HEK293 (cell line): Measurements from ENCODE around the gene CKS1B.

Source experiments
- CTCF ChIA-PET: fragments of 350-600 bp; formaldehyde crosslinking; extraction: SDS; loops from one replicate; lab custom pipeline; 2021; ENCODE audit warnings: antibody characterized with exemption; lab: Yijun Ruan, JAX
- POLR2A ChIA-PET: fragments of 300-600 bp; formaldehyde crosslinking; extraction: SDS; loops from one replicate; lab custom pipeline; 2020; ENCODE audit warnings: antibody characterized with exemption, inconsistent platforms; lab: Yijun Ruan, JAX
- H3K27ac ChIP-seq: fragments of 200-500 bp; sonication (Bioruptor generic); 2 replicates; pipeline ENCODE4 v1.5.1; 2014; ENCODE audit warnings: low read depth, low read length, control low read depth, inconsistent platforms; ENCODE audit errors: extremely low read depth
- H3K36me3 ChIP-seq, 2 experiments: fragments of 200-500 bp in 1 of 2; sonication (Bioruptor generic) in 1 of 2; 1 replicate in 1 of 2; 2 replicates in 1 of 2; pipeline ENCODE4 v1.5.1; 2014 to 2017; ENCODE audit warnings: inconsistent platforms in 2 of 2, low read length in 2 of 2; ENCODE audit not compliant: control insufficient read depth in 2 of 2, insufficient read depth in 1 of 2
- H3K4me1 ChIP-seq: fragments of 200-500 bp; sonication (Bioruptor generic); 2 replicates; pipeline ENCODE4 v1.5.1; 2014; ENCODE audit warnings: mild to moderate bottlenecking, low read length, inconsistent platforms; ENCODE audit not compliant: control insufficient read depth, insufficient read depth
- H3K4me3 ChIP-seq: 2 replicates; pipeline ENCODE4 v1.5.1; 2011; ENCODE audit warnings: low read depth, mild to moderate bottlenecking, control low read depth, low read length, moderate library complexity
- H3K9me3 ChIP-seq: fragments of 200-500 bp; sonication (Bioruptor generic); 2 replicates; pipeline ENCODE4 v1.5.1; 2014; ENCODE audit warnings: low read depth, low read length, inconsistent platforms; ENCODE audit not compliant: control insufficient read depth, insufficient read depth
- GLIS1 ChIP-seq: fragments of 450-650 bp; formaldehyde crosslinking; IDR thresholded peaks from 2 replicates; pipeline ENCODE4 v1.5.1; 2016; ENCODE audit warnings: missing biosample characterization, missing genetic modification characterization
- IKZF3 ChIP-seq: fragments of 450-650 bp; IDR thresholded peaks from 2 replicates; pipeline ENCODE4 v1.5.0; 2018; ENCODE audit warnings: missing biosample characterization, mild to moderate bottlenecking, missing genetic modification characterization, moderate library complexity
- TSHZ1 ChIP-seq: fragments of 450-650 bp; formaldehyde crosslinking; IDR thresholded peaks from 2 replicates; pipeline ENCODE4 v1.5.1; 2016; ENCODE audit warnings: missing biosample characterization, missing genetic modification characterization, borderline replicate concordance
- ZIC2 ChIP-seq: fragments of 450-650 bp; formaldehyde crosslinking; IDR thresholded peaks from 2 replicates; pipeline ENCODE4 v1.5.1; 2016; ENCODE audit warnings: missing biosample characterization, missing genetic modification characterization
- ZNF10 ChIP-seq: fragments of 450-650 bp; formaldehyde crosslinking; IDR thresholded peaks from 2 replicates; pipeline ENCODE4 v1.5.1; 2017; ENCODE audit warnings: missing biosample characterization, missing genetic modification characterization
- ZNF140 ChIP-seq: fragments of 450-650 bp; formaldehyde crosslinking; IDR thresholded peaks from 2 replicates; pipeline ENCODE4 v1.5.1; 2016; ENCODE audit warnings: missing biosample characterization, missing genetic modification characterization
- ZNF248 ChIP-seq: fragments of 450-650 bp; formaldehyde crosslinking; IDR thresholded peaks from 2 replicates; pipeline ENCODE4 v1.5.1; 2017; ENCODE audit warnings: missing biosample characterization, missing genetic modification characterization
- ZNF266 ChIP-seq: fragments of 450-650 bp; formaldehyde crosslinking; IDR thresholded peaks from 2 replicates; pipeline ENCODE4 v1.5.1; 2016; ENCODE audit warnings: missing biosample characterization, missing genetic modification characterization, low read depth
- ZNF311 ChIP-seq: fragments of 450-650 bp; formaldehyde crosslinking; IDR thresholded peaks from 2 replicates; pipeline ENCODE4 v1.5.1; 2017; ENCODE audit warnings: missing biosample characterization, missing genetic modification characterization, borderline replicate concordance
- ZNF341 ChIP-seq: fragments of 450-650 bp; formaldehyde crosslinking; IDR thresholded peaks from 2 replicates; pipeline ENCODE4; 2016; ENCODE audit warnings: low read depth, missing biosample characterization, missing genetic modification characterization
- ZNF404 ChIP-seq: fragments of 450-650 bp; formaldehyde crosslinking; IDR thresholded peaks from 2 replicates; pipeline ENCODE4 v1.5.1; 2017; ENCODE audit warnings: missing biosample characterization, missing genetic modification characterization
- ZNF488 ChIP-seq: fragments of 450-650 bp; formaldehyde crosslinking; IDR thresholded peaks from 2 replicates; pipeline ENCODE4 v1.5.1; 2016; ENCODE audit warnings: missing biosample characterization, missing genetic modification characterization
- ZNF548 ChIP-seq: fragments of 450-650 bp; formaldehyde crosslinking; IDR thresholded peaks from 2 replicates; pipeline ENCODE4 v1.5.1; 2016; ENCODE audit warnings: missing biosample characterization, missing genetic modification characterization
- ZNF664 ChIP-seq: fragments of 450-650 bp; formaldehyde crosslinking; IDR thresholded peaks from 2 replicates; pipeline ENCODE4 v1.5.1; 2016; ENCODE audit warnings: missing biosample characterization, missing genetic modification characterization
- TF ChIP-seq, protein P1 (sequence below): fragments of 450-650 bp; formaldehyde crosslinking; IDR thresholded peaks from 2 replicates; pipeline ENCODE4 v1.5.1; 2016; ENCODE audit warnings: missing biosample characterization, missing genetic modification characterization
- TF ChIP-seq, protein P2 (sequence below): fragments of 450-650 bp; formaldehyde crosslinking; IDR thresholded peaks from 2 replicates; pipeline ENCODE4 v1.5.1; 2017; ENCODE audit warnings: missing biosample characterization, missing genetic modification characterization
- TF ChIP-seq, protein P3 (sequence below): fragments of 450-650 bp; formaldehyde crosslinking; IDR thresholded peaks from 2 replicates; pipeline ENCODE4 v1.5.1; 2016; ENCODE audit warnings: missing biosample characterization, missing genetic modification characterization
- TF ChIP-seq, protein P4 (sequence below): fragments of 450-650 bp; formaldehyde crosslinking; IDR thresholded peaks from 2 replicates; pipeline ENCODE4 v1.5.1; 2016; ENCODE audit warnings: missing biosample characterization, missing genetic modification characterization

The CKS1B gene

GRCh38 chr1:154945962-154946850 is 28.3 kb upstream of the CKS1B start:
- H3K9me3 ChIP-seq, result no peaks in the 10 kb centered on the region
- H3K4me3 ChIP-seq, result no peak overlapping the region
- no peaks in the 10 kb centered on the region for H3K4me1 ChIP-seq
- ChIA-PET POLR2A (interaction anchor here (1.3 kb wide), 1 partner anchor 9 kb away, joined by 3 read pairs; the partner anchor contains the start of gene PMVK), CTCF (interaction anchor here (0.6 to 1.5 kb wide), 6 partner anchors 36 to 120 kb away, joined by 3 to 4 read pairs (median 3); no protein-coding TSS in a partner anchor)
- no peak overlapping the region for H3K27ac ChIP-seq
- peaks cover 0 to 27% of the 10 kb centered on the region in 2 experiments; a peak in 1 of 3 replicates for H3K36me3 ChIP-seq
- TF ChIP-seq ZNF548 (tag by site-specific recombination), result no peak
- TF ChIP-seq, protein P1, sequence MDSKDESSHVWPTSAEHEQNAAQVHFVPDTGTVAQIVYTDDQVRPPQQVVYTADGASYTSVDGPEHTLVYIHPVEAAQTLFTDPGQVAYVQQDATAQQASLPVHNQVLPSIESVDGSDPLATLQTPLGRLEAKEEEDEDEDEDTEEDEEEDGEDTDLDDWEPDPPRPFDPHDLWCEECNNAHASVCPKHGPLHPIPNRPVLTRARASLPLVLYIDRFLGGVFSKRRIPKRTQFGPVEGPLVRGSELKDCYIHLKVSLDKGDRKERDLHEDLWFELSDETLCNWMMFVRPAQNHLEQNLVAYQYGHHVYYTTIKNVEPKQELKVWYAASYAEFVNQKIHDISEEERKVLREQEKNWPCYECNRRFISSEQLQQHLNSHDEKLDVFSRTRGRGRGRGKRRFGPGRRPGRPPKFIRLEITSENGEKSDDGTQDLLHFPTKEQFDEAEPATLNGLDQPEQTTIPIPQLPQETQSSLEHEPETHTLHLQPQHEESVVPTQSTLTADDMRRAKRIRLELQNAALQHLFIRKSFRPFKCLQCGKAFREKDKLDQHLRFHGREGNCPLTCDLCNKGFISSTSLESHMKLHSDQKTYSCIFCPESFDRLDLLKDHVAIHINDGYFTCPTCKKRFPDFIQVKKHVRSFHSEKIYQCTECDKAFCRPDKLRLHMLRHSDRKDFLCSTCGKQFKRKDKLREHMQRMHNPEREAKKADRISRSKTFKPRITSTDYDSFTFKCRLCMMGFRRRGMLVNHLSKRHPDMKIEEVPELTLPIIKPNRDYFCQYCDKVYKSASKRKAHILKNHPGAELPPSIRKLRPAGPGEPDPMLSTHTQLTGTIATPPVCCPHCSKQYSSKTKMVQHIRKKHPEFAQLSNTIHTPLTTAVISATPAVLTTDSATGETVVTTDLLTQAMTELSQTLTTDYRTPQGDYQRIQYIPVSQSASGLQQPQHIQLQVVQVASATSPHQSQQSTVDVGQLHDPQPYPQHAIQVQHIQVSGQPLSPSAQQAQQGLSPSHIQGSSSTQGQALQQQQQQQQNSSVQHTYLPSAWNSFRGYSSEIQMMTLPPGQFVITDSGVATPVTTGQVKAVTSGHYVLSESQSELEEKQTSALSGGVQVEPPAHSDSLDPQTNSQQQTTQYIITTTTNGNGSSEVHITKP (tag by site-specific recombination), result peak; percentile 73
- no peak for TF ChIP-seq IKZF3 (tag by site-specific recombination)
- TF ChIP-seq, protein P2, sequence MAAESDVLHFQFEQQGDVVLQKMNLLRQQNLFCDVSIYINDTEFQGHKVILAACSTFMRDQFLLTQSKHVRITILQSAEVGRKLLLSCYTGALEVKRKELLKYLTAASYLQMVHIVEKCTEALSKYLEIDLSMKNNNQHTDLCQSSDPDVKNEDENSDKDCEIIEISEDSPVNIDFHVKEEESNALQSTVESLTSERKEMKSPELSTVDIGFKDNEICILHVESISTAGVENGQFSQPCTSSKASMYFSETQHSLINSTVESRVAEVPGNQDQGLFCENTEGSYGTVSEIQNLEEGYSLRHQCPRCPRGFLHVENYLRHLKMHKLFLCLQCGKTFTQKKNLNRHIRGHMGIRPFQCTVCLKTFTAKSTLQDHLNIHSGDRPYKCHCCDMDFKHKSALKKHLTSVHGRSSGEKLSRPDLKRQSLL (tag by site-specific recombination), result no peak
- TF ChIP-seq ZIC2 (tag by site-specific recombination), result peak; percentile 98
- no peak for TF ChIP-seq ZNF664
- no peak for TF ChIP-seq ZNF266 (tag by site-specific recombination)
- TF ChIP-seq ZNF341, result no peak
- no peak for TF ChIP-seq ZNF140 (tag by site-specific recombination)
- TF ChIP-seq GLIS1 (tag by site-specific recombination), result no peak
- TF ChIP-seq, all 188 proteins: peak for 2

DNA sequence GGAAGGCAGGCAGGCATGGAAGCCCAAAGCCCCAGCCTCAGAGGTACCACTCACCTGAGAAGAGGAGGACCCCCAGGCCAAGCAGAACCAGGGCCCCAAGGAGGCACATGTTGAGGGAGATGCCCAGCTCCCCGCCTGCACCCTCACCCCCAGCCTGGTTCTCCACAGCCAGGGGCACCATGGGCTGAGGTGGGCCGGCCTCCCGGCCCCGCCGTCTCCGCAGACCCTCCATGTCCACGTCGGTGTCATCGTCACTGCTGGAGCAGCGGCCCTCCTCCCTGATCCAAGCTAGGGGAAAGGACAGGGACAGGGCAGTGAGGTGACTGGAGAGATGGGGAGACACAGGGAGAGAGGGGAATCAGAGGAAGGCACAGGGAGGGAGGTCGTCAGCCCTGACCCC is 26.4 kb upstream of the CKS1B start:
- no peaks in the 10 kb centered on the region for H3K4me1 ChIP-seq
- peaks cover 0 to 28% of the 10 kb centered on the region in 2 experiments; a peak in 1 of 3 replicates for H3K36me3 ChIP-seq
- CTCF ChIA-PET, result interaction anchor here (0.6 to 1.7 kb wide), 2 partner anchors 35 to 94 kb away, joined by 4 read pairs; partner anchors contain the start of gene FLAD1
- H3K27ac ChIP-seq, result no peak overlapping the region
- no peak overlapping the region for H3K4me3 ChIP-seq
- H3K9me3 ChIP-seq, result no peaks in the 10 kb centered on the region
- POLR2A ChIA-PET, result interaction anchor here (0.9 kb wide), 1 partner anchor 25 kb away, joined by 3 read pairs; no protein-coding TSS in a partner anchor
- TF ChIP-seq, protein P3, sequence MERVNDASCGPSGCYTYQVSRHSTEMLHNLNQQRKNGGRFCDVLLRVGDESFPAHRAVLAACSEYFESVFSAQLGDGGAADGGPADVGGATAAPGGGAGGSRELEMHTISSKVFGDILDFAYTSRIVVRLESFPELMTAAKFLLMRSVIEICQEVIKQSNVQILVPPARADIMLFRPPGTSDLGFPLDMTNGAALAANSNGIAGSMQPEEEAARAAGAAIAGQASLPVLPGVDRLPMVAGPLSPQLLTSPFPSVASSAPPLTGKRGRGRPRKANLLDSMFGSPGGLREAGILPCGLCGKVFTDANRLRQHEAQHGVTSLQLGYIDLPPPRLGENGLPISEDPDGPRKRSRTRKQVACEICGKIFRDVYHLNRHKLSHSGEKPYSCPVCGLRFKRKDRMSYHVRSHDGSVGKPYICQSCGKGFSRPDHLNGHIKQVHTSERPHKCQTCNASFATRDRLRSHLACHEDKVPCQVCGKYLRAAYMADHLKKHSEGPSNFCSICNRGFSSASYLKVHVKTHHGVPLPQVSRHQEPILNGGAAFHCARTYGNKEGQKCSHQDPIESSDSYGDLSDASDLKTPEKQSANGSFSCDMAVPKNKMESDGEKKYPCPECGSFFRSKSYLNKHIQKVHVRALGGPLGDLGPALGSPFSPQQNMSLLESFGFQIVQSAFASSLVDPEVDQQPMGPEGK (tag by site-specific recombination), result no peak
- no peak for TF ChIP-seq ZNF488 (tag by site-specific recombination)
- TF ChIP-seq ZNF248 (tag by site-specific recombination), result no peak
- TF ChIP-seq, protein P4, sequence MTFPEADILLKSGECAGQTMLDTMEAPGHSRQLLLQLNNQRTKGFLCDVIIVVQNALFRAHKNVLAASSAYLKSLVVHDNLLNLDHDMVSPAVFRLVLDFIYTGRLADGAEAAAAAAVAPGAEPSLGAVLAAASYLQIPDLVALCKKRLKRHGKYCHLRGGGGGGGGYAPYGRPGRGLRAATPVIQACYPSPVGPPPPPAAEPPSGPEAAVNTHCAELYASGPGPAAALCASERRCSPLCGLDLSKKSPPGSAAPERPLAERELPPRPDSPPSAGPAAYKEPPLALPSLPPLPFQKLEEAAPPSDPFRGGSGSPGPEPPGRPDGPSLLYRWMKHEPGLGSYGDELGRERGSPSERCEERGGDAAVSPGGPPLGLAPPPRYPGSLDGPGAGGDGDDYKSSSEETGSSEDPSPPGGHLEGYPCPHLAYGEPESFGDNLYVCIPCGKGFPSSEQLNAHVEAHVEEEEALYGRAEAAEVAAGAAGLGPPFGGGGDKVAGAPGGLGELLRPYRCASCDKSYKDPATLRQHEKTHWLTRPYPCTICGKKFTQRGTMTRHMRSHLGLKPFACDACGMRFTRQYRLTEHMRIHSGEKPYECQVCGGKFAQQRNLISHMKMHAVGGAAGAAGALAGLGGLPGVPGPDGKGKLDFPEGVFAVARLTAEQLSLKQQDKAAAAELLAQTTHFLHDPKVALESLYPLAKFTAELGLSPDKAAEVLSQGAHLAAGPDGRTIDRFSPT (tag by site-specific recombination), result no peak
- no peak for TF ChIP-seq ZNF10 (tag by site-specific recombination)
- no peak for TF ChIP-seq ZNF404 (tag by site-specific recombination)
- no peak for TF ChIP-seq ZNF311
- TF ChIP-seq TSHZ1, result no peak
